H9 (cell line): ENCODE results near the gene PIN1. TPM values are rescaled to one million over a fixed set of nuclear protein-coding genes. Genes with fewer than 3 reads are reported as not detected.
A peak's percentile ranks its signal among the peaks of the same experiment; 100 is the strongest.
"Not testable (repeated sequence)": the region's sequence is repeated elsewhere in the genome, so short reads cannot be mapped to it uniquely, and the experiment has no call there.

Experiments used
- DNase-seq: peaks from one replicate; pipeline ENCODE4 v3.0.0-alpha.2; 2017
- H2AFZ ChIP-seq: one replicate; pipeline ENCODE4 v1.6.1; 2013; ENCODE audit warnings: mild to moderate bottlenecking, low read length, control low read depth, moderate library complexity
- H2AK5ac ChIP-seq: 2 replicates; pipeline ENCODE4 v1.6.1; 2013; ENCODE audit warnings: low read length, control low read depth, mixed read lengths; ENCODE audit not compliant: insufficient read length
- H2BK120ac ChIP-seq: one replicate; pipeline ENCODE4 v1.6.1; 2013; ENCODE audit warnings: low read depth, mild to moderate bottlenecking, low read length, control low read depth, inconsistent platforms; ENCODE audit not compliant: poor library complexity, severe bottlenecking
- H2BK12ac ChIP-seq: 2 replicates; pipeline ENCODE4 v1.6.1; 2013; ENCODE audit warnings: low read length, control low read depth, mixed read lengths, low read depth; ENCODE audit not compliant: insufficient read length
- H2BK15ac ChIP-seq: 2 replicates; pipeline ENCODE4 v1.6.1; 2013; ENCODE audit warnings: low read depth, low read length, control low read depth
- H2BK20ac ChIP-seq: one replicate; pipeline ENCODE4 v1.6.1; 2013; ENCODE audit warnings: low read depth, mild to moderate bottlenecking, low read length, control low read depth, inconsistent platforms; ENCODE audit not compliant: poor library complexity, severe bottlenecking
- H2BK5ac ChIP-seq: 2 replicates; pipeline ENCODE4 v1.6.1; 2013; ENCODE audit warnings: low read length, control low read depth, mixed read lengths; ENCODE audit not compliant: insufficient read length
- H3K14ac ChIP-seq: 2 replicates; pipeline ENCODE4 v1.6.1; 2013; ENCODE audit warnings: low read length, control low read depth; ENCODE audit not compliant: insufficient read depth
- H3K18ac ChIP-seq: 2 replicates; pipeline ENCODE4 v1.6.1; 2013; ENCODE audit warnings: low read depth, mild to moderate bottlenecking, mixed read lengths, low read length, control low read depth; ENCODE audit not compliant: insufficient read length
- H3K23ac ChIP-seq: 2 replicates; pipeline ENCODE4 v1.6.1; 2013; ENCODE audit warnings: low read length, control low read depth, mixed read lengths, low read depth; ENCODE audit not compliant: insufficient read length
- H3K23me2 ChIP-seq: 2 replicates; pipeline ENCODE4 v1.6.1; 2013; ENCODE audit warnings: low read depth, mild to moderate bottlenecking, mixed read lengths, low read length, control low read depth; ENCODE audit not compliant: insufficient read length, poor library complexity, severe bottlenecking
- H3K27ac ChIP-seq: 2 replicates; pipeline ENCODE4 v1.5.1; 2013; ENCODE audit warnings: low read length, control low read depth, mixed read lengths, low read depth; ENCODE audit not compliant: insufficient read length
- H3K27me3 ChIP-seq: 2 replicates; pipeline ENCODE4 v1.6.1; 2013; ENCODE audit warnings: low read length, control low read depth, inconsistent platforms; ENCODE audit not compliant: insufficient read depth
- H3K4ac ChIP-seq: 2 replicates; pipeline ENCODE4 v1.6.1; 2013; ENCODE audit warnings: low read depth, mild to moderate bottlenecking, control low read depth, inconsistent platforms, low read length, moderate library complexity
- H3K4me1 ChIP-seq: 2 replicates; pipeline ENCODE4 v1.6.1; 2013; ENCODE audit warnings: low read length, control low read depth, inconsistent platforms; ENCODE audit not compliant: insufficient read depth
- H3K4me2 ChIP-seq: 2 replicates; pipeline ENCODE4 v1.6.1; 2013; ENCODE audit warnings: low read length, control low read depth, mixed read lengths; ENCODE audit not compliant: insufficient read length, insufficient read depth
- H3K56ac ChIP-seq: 2 replicates; pipeline ENCODE4 v1.6.1; 2013; ENCODE audit warnings: low read depth, mild to moderate bottlenecking, mixed read lengths, low read length, control low read depth; ENCODE audit not compliant: insufficient read length
- H3K79me1 ChIP-seq: 2 replicates; pipeline ENCODE4 v1.6.1; 2013; ENCODE audit warnings: low read depth, mild to moderate bottlenecking, moderate library complexity, low read length, control low read depth, inconsistent platforms; ENCODE audit not compliant: insufficient read depth, poor library complexity, severe bottlenecking
- H3K79me2 ChIP-seq: 2 replicates; pipeline ENCODE4 v1.6.1; 2013; ENCODE audit warnings: low read length, control low read depth, inconsistent platforms; ENCODE audit not compliant: insufficient read depth
- H3K9ac ChIP-seq: 2 replicates; pipeline ENCODE4 v1.6.1; 2013; ENCODE audit warnings: low read length, control low read depth, mixed read lengths; ENCODE audit not compliant: insufficient read length; ENCODE audit errors: extremely low read depth
- H3K9me3 ChIP-seq: one replicate; pipeline ENCODE4 v1.6.1; 2013; ENCODE audit warnings: low read depth, low read length, inconsistent platforms; ENCODE audit not compliant: control insufficient read depth
- H3T11ph ChIP-seq: one replicate; pipeline ENCODE4 v1.6.1; 2013; ENCODE audit warnings: mild to moderate bottlenecking, low read length, control low read depth, inconsistent platforms
- H4K20me1 ChIP-seq: one replicate; pipeline ENCODE4 v1.6.1; 2013; ENCODE audit not compliant: control insufficient read depth, insufficient read length, insufficient read depth
- H4K5ac ChIP-seq: 2 replicates; pipeline ENCODE4 v1.6.1; 2013; ENCODE audit warnings: low read depth, mild to moderate bottlenecking, mixed read lengths, low read length, control low read depth; ENCODE audit not compliant: insufficient read length
- H4K8ac ChIP-seq: replicated peaks from 2 replicates; pipeline ENCODE4 v1.6.1; 2013; ENCODE audit warnings: low read length, control low read depth, mixed read lengths, low read depth; ENCODE audit not compliant: insufficient read length
- H4K91ac ChIP-seq: 2 replicates; pipeline ENCODE4 v1.6.1; 2013; ENCODE audit warnings: low read depth, mild to moderate bottlenecking, moderate library complexity, mixed read lengths, low read length, control low read depth; ENCODE audit not compliant: insufficient read length
- H3K27ac Mint-ChIP-seq, 3 experiments: 2 replicates in 2 of 3; 3 replicates in 1 of 3; pipeline ENCODE4 v1.8.0; 2020 to 2021; ENCODE audit warnings: mixed read lengths in 3 of 3, mild to moderate bottlenecking in 1 of 3, moderate library complexity in 1 of 3
- H3K27me3 Mint-ChIP-seq: 2 replicates; pipeline ENCODE4 v1.8.0; 2021; ENCODE audit warnings: low read depth, mild to moderate bottlenecking, moderate library complexity, mixed read lengths
- H3K36me3 Mint-ChIP-seq, 3 experiments: 2 replicates in 2 of 3; 3 replicates in 1 of 3; pipeline ENCODE4 v1.8.0; 2020 to 2021; ENCODE audit warnings: low read depth in 3 of 3, mixed read lengths in 3 of 3; ENCODE audit not compliant: insufficient read depth in 1 of 3
- H3K4me1 Mint-ChIP-seq, 2 experiments: 2 replicates each; pipeline ENCODE4 v1.8.0; 2020; ENCODE audit warnings: mixed read lengths in 2 of 2
- H3K4me3 Mint-ChIP-seq, 2 experiments: 2 replicates in 1 of 2; 3 replicates in 1 of 2; pipeline ENCODE4 v1.8.0; 2020 to 2021; ENCODE audit warnings: mild to moderate bottlenecking in 2 of 2, mixed read lengths in 2 of 2, moderate library complexity in 1 of 2
- H3K9me3 Mint-ChIP-seq, 2 experiments: 2 replicates in 1 of 2; 3 replicates in 1 of 2; pipeline ENCODE4 v1.8.0; 2020; ENCODE audit warnings: mild to moderate bottlenecking in 2 of 2, mixed read lengths in 2 of 2, moderate library complexity in 1 of 2
- WGBS: extraction: QIAGEN DNeasy Blood & Tissue Kit; methylation state at CpG from one replicate; pipeline ENCODE4 v1.1.7; 2013; ENCODE audit warnings: missing lambda C conversion rate, low lambda C conversion rate, mixed read lengths; ENCODE audit not compliant: insufficient read length; ENCODE audit errors: extremely low coverage; 5-methylcytosine and 5-hydroxymethylcytosine counted together
- total RNA-seq: library from RNA; stranded (reverse); gene quantifications from 2 replicates; pipeline ENCODE4 v1.2.1, GENCODE V29; 2021
- TF ChIP-seq, protein P1 (sequence below): fragments of 200-600 bp; sonication (generic); conservative IDR thresholded peaks from 3 replicates; pipeline ENCODE4 v1.8.0; 2021; ENCODE audit warnings: antibody characterized with exemption, mild to moderate bottlenecking

The PIN1 gene
- total RNA-seq, 1 experiment from 2014 or later, result 110 TPM

DNA sequence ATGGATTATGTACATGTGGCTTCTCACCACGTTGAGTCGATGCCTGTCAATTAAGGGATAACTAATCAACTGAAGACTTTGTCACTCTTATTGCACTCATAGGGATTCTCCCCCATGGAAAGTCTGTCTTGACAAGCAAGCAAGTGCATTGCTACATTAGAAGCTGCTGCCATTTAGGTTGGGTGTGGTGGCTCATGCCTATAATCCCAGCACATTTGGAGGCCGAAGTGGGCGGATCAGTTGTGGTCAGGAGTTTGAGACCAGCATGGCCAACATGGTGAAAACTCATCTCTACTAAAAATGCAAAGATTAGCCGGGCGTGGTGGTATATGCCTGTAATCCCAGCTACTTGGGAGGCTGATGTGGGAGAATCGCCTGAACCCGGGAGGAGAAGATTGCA is 48.3 kb upstream of the PIN1 start:
- peaks cover 38 to 47% of the 10 kb centered on the region in 2 experiments for H3K4me1 Mint-ChIP-seq
- Histone ChIP-seq H3T11ph (no peak overlapping the region), H3K79me1 (no peaks in the 10 kb centered on the region), H2BK5ac (no peak overlapping the region), H4K5ac (no peak overlapping the region), H2BK12ac (no peak overlapping the region), H3K4me2 (peak overlapping the region; percentile 23), H3K18ac (no peak overlapping the region), H2BK120ac (no peak overlapping the region), H3K23ac (no peak overlapping the region), H3K27me3 (no peaks in the 10 kb centered on the region), H4K91ac (no peak overlapping the region), H4K8ac (no peak overlapping the region), H3K23me2 (no peaks in the 10 kb centered on the region), H3K14ac (no peak overlapping the region), H3K4ac (no peak overlapping the region), H3K27ac (no peak overlapping the region), H3K56ac (no peak overlapping the region), H4K20me1 (no peaks in the 10 kb centered on the region), H3K9me3 (no peaks in the 10 kb centered on the region), H2BK15ac (no peak overlapping the region), H3K79me2 (no peaks in the 10 kb centered on the region), H2AFZ (no peak overlapping the region), H2AK5ac (no peak overlapping the region), H3K4me1 (no peaks in the 10 kb centered on the region), H2BK20ac (no peak overlapping the region), H3K9ac (no peak overlapping the region)
- no peak for DNase-seq
- TF ChIP-seq, protein P1, sequence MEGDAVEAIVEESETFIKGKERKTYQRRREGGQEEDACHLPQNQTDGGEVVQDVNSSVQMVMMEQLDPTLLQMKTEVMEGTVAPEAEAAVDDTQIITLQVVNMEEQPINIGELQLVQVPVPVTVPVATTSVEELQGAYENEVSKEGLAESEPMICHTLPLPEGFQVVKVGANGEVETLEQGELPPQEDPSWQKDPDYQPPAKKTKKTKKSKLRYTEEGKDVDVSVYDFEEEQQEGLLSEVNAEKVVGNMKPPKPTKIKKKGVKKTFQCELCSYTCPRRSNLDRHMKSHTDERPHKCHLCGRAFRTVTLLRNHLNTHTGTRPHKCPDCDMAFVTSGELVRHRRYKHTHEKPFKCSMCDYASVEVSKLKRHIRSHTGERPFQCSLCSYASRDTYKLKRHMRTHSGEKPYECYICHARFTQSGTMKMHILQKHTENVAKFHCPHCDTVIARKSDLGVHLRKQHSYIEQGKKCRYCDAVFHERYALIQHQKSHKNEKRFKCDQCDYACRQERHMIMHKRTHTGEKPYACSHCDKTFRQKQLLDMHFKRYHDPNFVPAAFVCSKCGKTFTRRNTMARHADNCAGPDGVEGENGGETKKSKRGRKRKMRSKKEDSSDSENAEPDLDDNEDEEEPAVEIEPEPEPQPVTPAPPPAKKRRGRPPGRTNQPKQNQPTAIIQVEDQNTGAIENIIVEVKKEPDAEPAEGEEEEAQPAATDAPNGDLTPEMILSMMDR, result no peak
- H3K27ac Mint-ChIP-seq, result peak overlapping the region in 1 of 3 experiments; percentile 95; a peak in 3 of 7 replicates
- H3K27me3 Mint-ChIP-seq, result no peaks in the 10 kb centered on the region
- no CpG with 5 or more reads among the region's 8 CpGs for WGBS
- H3K4me3 Mint-ChIP-seq, result peak overlapping the region; percentile 62 to 80
- H3K36me3 Mint-ChIP-seq, result peaks cover 0 to 2% (median 0%) of the 10 kb centered on the region in 3 experiments; a peak in 3 of 7 replicates
- peaks cover 0 to 2% of the 10 kb centered on the region in 2 experiments; a peak in 1 of 5 replicates for H3K9me3 Mint-ChIP-seq

DNA sequence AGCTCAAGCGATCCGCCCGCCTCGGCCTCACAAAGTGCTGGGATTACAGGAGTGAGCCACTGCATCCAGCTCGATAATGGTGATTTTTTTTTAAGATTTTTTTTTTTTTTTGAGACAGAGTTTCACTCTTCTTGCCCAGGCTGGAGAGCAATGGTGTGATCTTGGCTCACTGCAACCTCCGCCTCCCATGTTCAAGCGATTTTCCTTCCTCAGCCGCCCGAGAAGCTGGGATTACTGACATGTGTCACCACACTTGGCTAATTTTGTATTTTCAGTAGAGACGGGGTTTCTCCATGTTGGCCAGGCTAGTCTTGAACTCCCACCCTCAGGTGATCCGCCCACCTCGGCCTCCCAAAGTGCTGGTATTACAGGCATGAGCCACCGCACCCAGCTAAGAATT is 46.5 kb upstream of the PIN1 start:
- H3K23ac ChIP-seq, H4K8ac ChIP-seq, H2BK5ac ChIP-seq, H2BK20ac ChIP-seq, H3K9me3 ChIP-seq, H3K4me1 ChIP-seq, H3K56ac ChIP-seq, H3K27ac ChIP-seq, H3K23me2 ChIP-seq, H4K20me1 ChIP-seq, H3K9ac ChIP-seq, H3K27me3 ChIP-seq, H3K4ac ChIP-seq, H3K27ac Mint-ChIP-seq, H2AK5ac ChIP-seq, H4K91ac ChIP-seq, H4K5ac ChIP-seq, H2BK12ac ChIP-seq, H2BK15ac ChIP-seq, H3K36me3 Mint-ChIP-seq, H3K27me3 Mint-ChIP-seq, H3K4me3 Mint-ChIP-seq, H3K79me2 ChIP-seq, DNase-seq, H3K79me1 ChIP-seq, H2AFZ ChIP-seq, H2BK120ac ChIP-seq, H3K4me2 ChIP-seq, H3T11ph ChIP-seq, H3K18ac ChIP-seq, H3K9me3 Mint-ChIP-seq, H3K14ac ChIP-seq: not testable (repeated sequence)
- H3K4me1 Mint-ChIP-seq, result peaks cover 43 to 52% of the 10 kb centered on the region in 2 experiments
- WGBS, result no CpG with 5 or more reads among the region's 13 CpGs
